Effector memory CD8-positive, alpha-beta T cell (primary cell): Measurements from ENCODE around the gene GALNS.

Source experiments
- ATAC-seq: fragments of 150-1000 bp; cut with Tn5 transposase; replicated peaks from 2 replicates; pipeline ENCODE4 v1.10.0; 2021; ENCODE audit warnings: mild to moderate bottlenecking, moderate library complexity
- DNase-seq, 3 experiments: peaks; one replicate each; pipeline ENCODE4 v3.0.0; 2021
- H3K27ac Mint-ChIP-seq, 2 donors: one replicate each; pipeline ENCODE4 v1.8.0; 2022; ENCODE audit warnings: mild to moderate bottlenecking in 2 of 2, mixed read lengths in 2 of 2, moderate library complexity in 2 of 2
- H3K27me3 Mint-ChIP-seq, 2 donors: one replicate each; pipeline ENCODE4 v1.8.0; 2022; ENCODE audit warnings: mixed read lengths in 2 of 2
- H3K36me3 Mint-ChIP-seq: one replicate; pipeline ENCODE4 v1.8.0; 2022; ENCODE audit warnings: mild to moderate bottlenecking, moderate library complexity, mixed read lengths; ENCODE audit not compliant: insufficient read depth
- H3K4me1 Mint-ChIP-seq, 2 donors: one replicate each; pipeline ENCODE4 v1.8.0; 2022; ENCODE audit warnings: low read depth in 2 of 2, mixed read lengths in 2 of 2
- H3K4me3 Mint-ChIP-seq, 2 donors: one replicate each; pipeline ENCODE4 v1.8.0; 2022; ENCODE audit warnings: mild to moderate bottlenecking in 2 of 2, mixed read lengths in 2 of 2, moderate library complexity in 2 of 2
- H3K9me3 Mint-ChIP-seq, 2 donors: one replicate each; pipeline ENCODE4 v1.8.0; 2022; ENCODE audit warnings: mixed read lengths in 2 of 2

The GALNS gene

GRCh38 chr16:88853325-88853941 is 3.3 kb downstream of the GALNS start:
- Mint-ChIP-seq H3K27ac (peak overlapping the region in 1 of 2 donors; percentile 35), H3K4me1 (peaks cover 18 to 19% of the 10 kb centered on the region in 2 donors), H3K36me3 (peaks cover 26% of the 10 kb centered on the region), H3K9me3 (no peaks in the 10 kb centered on the region), H3K4me3 (no peak overlapping the region), H3K27me3 (no peaks in the 10 kb centered on the region)
- ATAC-seq (no peak), DNase-seq (no peak)

GRCh38 chr16:88851616-88852015 is 5.1 kb downstream of the GALNS start:
- no peaks in the 10 kb centered on the region for H3K9me3 Mint-ChIP-seq
- no peaks in the 10 kb centered on the region for H3K27me3 Mint-ChIP-seq
- no peak for ATAC-seq
- H3K4me1 Mint-ChIP-seq: peaks cover 7% of the 10 kb centered on the region in 2 donors
- no peak overlapping the region for H3K4me3 Mint-ChIP-seq
- peaks cover 14% of the 10 kb centered on the region for H3K36me3 Mint-ChIP-seq
- no peak for DNase-seq
- no peak overlapping the region for H3K27ac Mint-ChIP-seq

- Mint-ChIP-seq H3K9me3 (no peaks in the 10 kb centered on the region), H3K36me3 (peaks cover 13% of the 10 kb centered on the region), H3K27ac (no peak overlapping the region), H3K4me1 (peaks cover 7% of the 10 kb centered on the region in 2 donors), H3K27me3 (no peaks in the 10 kb centered on the region), H3K4me3 (no peak overlapping the region)
- ATAC-seq (no peak), DNase-seq (no peak)
These were observed 6.1 kb downstream of the GALNS start for GRCh38 chr16:88850531-88851199.

- no peak overlapping the region for H3K27ac Mint-ChIP-seq
- no peak overlapping the region for H3K4me3 Mint-ChIP-seq
- peaks cover 0 to 3% of the 10 kb centered on the region in 2 donors for H3K4me1 Mint-ChIP-seq
- H3K27me3 Mint-ChIP-seq: no peaks in the 10 kb centered on the region
- ATAC-seq: no peak
- no peaks in the 10 kb centered on the region for H3K9me3 Mint-ChIP-seq
- H3K36me3 Mint-ChIP-seq: peaks cover 16% of the 10 kb centered on the region
- DNase-seq: no peak
These were observed 8.2 kb downstream of the GALNS start for GRCh38 chr16:88848557-88848956.

- Mint-ChIP-seq H3K27me3 (no peaks in the 10 kb centered on the region), H3K4me3 (no peak overlapping the region), H3K9me3 (no peaks in the 10 kb centered on the region), H3K36me3 (peaks cover 22% of the 10 kb centered on the region), H3K4me1 (peaks cover 0 to 6% of the 10 kb centered on the region in 2 donors), H3K27ac (no peak overlapping the region)
- DNase-seq (no peak), ATAC-seq (no peak)
These were observed 9.1 kb downstream of the GALNS start for GRCh38 chr16:88847654-88848053.

- Mint-ChIP-seq H3K27me3 (no peaks in the 10 kb centered on the region), H3K4me3 (no peak overlapping the region), H3K27ac (no peak overlapping the region), H3K36me3 (peaks cover 19% of the 10 kb centered on the region), H3K4me1 (peaks cover 4% of the 10 kb centered on the region in 2 donors), H3K9me3 (no peaks in the 10 kb centered on the region)
- no peak for DNase-seq
- no peak for ATAC-seq
These were observed 10.7 kb downstream of the GALNS start for GRCh38 chr16:88846088-88846487.

GRCh38 chr16:88844419-88845036 is 12.2 kb downstream of the GALNS start:
- ATAC-seq: no peak
- DNase-seq: no peak
- peaks cover 4% of the 10 kb centered on the region in 2 donors for H3K4me1 Mint-ChIP-seq
- no peaks in the 10 kb centered on the region for H3K27me3 Mint-ChIP-seq
- H3K27ac Mint-ChIP-seq: peak overlapping the region in 1 of 2 donors; percentile 10
- H3K4me3 Mint-ChIP-seq: no peak overlapping the region
- peaks cover 17% of the 10 kb centered on the region for H3K36me3 Mint-ChIP-seq
- H3K9me3 Mint-ChIP-seq: no peaks in the 10 kb centered on the region

- DNase-seq: no peak
- Mint-ChIP-seq H3K27me3 (no peaks in the 10 kb centered on the region), H3K27ac (no peak overlapping the region), H3K4me3 (no peak overlapping the region), H3K9me3 (no peaks in the 10 kb centered on the region), H3K4me1 (peaks cover 4% of the 10 kb centered on the region in 2 donors), H3K36me3 (peaks cover 12% of the 10 kb centered on the region)
- ATAC-seq: no peak
These were observed 13.5 kb downstream of the GALNS start for GRCh38 chr16:88843256-88843655.

GRCh38 chr16:88842806-88843205 is 13.9 kb downstream of the GALNS start:
- no peaks in the 10 kb centered on the region for H3K27me3 Mint-ChIP-seq
- no peak overlapping the region for H3K27ac Mint-ChIP-seq
- no peak overlapping the region for H3K4me3 Mint-ChIP-seq
- ATAC-seq (no peak), DNase-seq (no peak)
- peaks cover 4% of the 10 kb centered on the region in 2 donors for H3K4me1 Mint-ChIP-seq
- H3K9me3 Mint-ChIP-seq: no peaks in the 10 kb centered on the region
- H3K36me3 Mint-ChIP-seq: peaks cover 12% of the 10 kb centered on the region

- H3K4me1 Mint-ChIP-seq: peaks cover 4% of the 10 kb centered on the region in 2 donors
- no peak for ATAC-seq
These were observed 14.4 kb downstream of the GALNS start for GRCh38 chr16:88842308-88842756.

GRCh38 chr16:88841521-88842307 is 15.0 kb downstream of the GALNS start:
- ATAC-seq (no peak), DNase-seq (no peak)
- H3K27me3 Mint-ChIP-seq: no peaks in the 10 kb centered on the region
- H3K4me3 Mint-ChIP-seq: no peak overlapping the region
- H3K36me3 Mint-ChIP-seq: peaks cover 14% of the 10 kb centered on the region
- H3K27ac Mint-ChIP-seq: no peak overlapping the region
- no peaks in the 10 kb centered on the region for H3K9me3 Mint-ChIP-seq
- peaks cover 4% of the 10 kb centered on the region in 2 donors for H3K4me1 Mint-ChIP-seq

More at GRCh38 chr16:88842308-88842756, 14.4 kb downstream of the GALNS start:
- H3K27me3 Mint-ChIP-seq: no peaks in the 10 kb centered on the region
- DNase-seq: no peak
- no peak overlapping the region for H3K27ac Mint-ChIP-seq
- no peaks in the 10 kb centered on the region for H3K9me3 Mint-ChIP-seq
- no peak overlapping the region for H3K4me3 Mint-ChIP-seq
- peaks cover 12% of the 10 kb centered on the region for H3K36me3 Mint-ChIP-seq

GRCh38 chr16:88840600-88841215 is 16.0 kb downstream of the GALNS start:
- peaks cover 4% of the 10 kb centered on the region in 2 donors for H3K4me1 Mint-ChIP-seq
- DNase-seq: no peak
- H3K9me3 Mint-ChIP-seq: no peaks in the 10 kb centered on the region
- peaks cover 17% of the 10 kb centered on the region for H3K36me3 Mint-ChIP-seq
- no peak overlapping the region for H3K4me3 Mint-ChIP-seq
- no peaks in the 10 kb centered on the region for H3K27me3 Mint-ChIP-seq
- no peak for ATAC-seq
- H3K27ac Mint-ChIP-seq: no peak overlapping the region
